Measurements from ENCODE around the gene TUBB3.
A peak's percentile ranks its signal among the peaks of the same experiment; 100 is the strongest.
"Not testable (repeated sequence)": the region's sequence is repeated elsewhere in the genome, so short reads cannot be mapped to it uniquely, and the experiment has no call there.

Gene TUBB3

GRCh38 chr16:89909777-89910716 lies 13.1 kb upstream of the TUBB3 start:
- Mint-ChIP-seq H3K27ac (no peak overlapping the region), H3K4me3 (no peak overlapping the region), H3K4me1 (no peaks in the 10 kb centered on the region), H3K27me3 (no peaks in the 10 kb centered on the region), H3K36me3 (no peaks in the 10 kb centered on the region), H3K9me3 (no peaks in the 10 kb centered on the region)

GRCh38 chr16:89910717-89911354 lies 12.3 kb upstream of the TUBB3 start:
- Mint-ChIP-seq H3K4me3 (no peak overlapping the region), H3K4me1 (no peaks in the 10 kb centered on the region), H3K36me3 (no peaks in the 10 kb centered on the region), H3K27me3 (no peaks in the 10 kb centered on the region), H3K9me3 (no peaks in the 10 kb centered on the region), H3K27ac (peak overlapping the region; percentile 74)

GRCh38 chr16:89911375-89911774 lies 11.8 kb upstream of the TUBB3 start:
- H3K9me3 Mint-ChIP-seq: no peaks in the 10 kb centered on the region
- no peaks in the 10 kb centered on the region for H3K36me3 Mint-ChIP-seq
- H3K27ac Mint-ChIP-seq: peak overlapping the region; percentile 74
- H3K4me1 Mint-ChIP-seq: peaks cover 3% of the 10 kb centered on the region
- H3K27me3 Mint-ChIP-seq: no peaks in the 10 kb centered on the region
- no peak overlapping the region for H3K4me3 Mint-ChIP-seq

- Mint-ChIP-seq H3K4me3 (no peak overlapping the region), H3K27ac (no peak overlapping the region), H3K27me3 (no peaks in the 10 kb centered on the region), H3K4me1 (peaks cover 3% of the 10 kb centered on the region), H3K9me3 (no peaks in the 10 kb centered on the region), H3K36me3 (no peaks in the 10 kb centered on the region)
Measured at GRCh38 chr16:89912143-89912542, 11.0 kb upstream of the TUBB3 start.

GRCh38 chr16:89912627-89913026 lies 10.5 kb upstream of the TUBB3 start:
- H3K9me3 Mint-ChIP-seq: no peaks in the 10 kb centered on the region
- no peaks in the 10 kb centered on the region for H3K36me3 Mint-ChIP-seq
- no peaks in the 10 kb centered on the region for H3K27me3 Mint-ChIP-seq
- H3K4me1 Mint-ChIP-seq: peaks cover 7% of the 10 kb centered on the region
- no peak overlapping the region for H3K27ac Mint-ChIP-seq
- H3K4me3 Mint-ChIP-seq: no peak overlapping the region

- Mint-ChIP-seq H3K4me3 (no peak overlapping the region), H3K4me1 (peaks cover 13% of the 10 kb centered on the region), H3K9me3 (no peaks in the 10 kb centered on the region), H3K36me3 (no peaks in the 10 kb centered on the region), H3K27me3 (peaks cover 1% of the 10 kb centered on the region), H3K27ac (no peak overlapping the region)
Measured at GRCh38 chr16:89913408-89914387, 9.4 kb upstream of the TUBB3 start.

- H3K27me3 Mint-ChIP-seq, H3K4me3 Mint-ChIP-seq, H3K36me3 Mint-ChIP-seq, H3K27ac Mint-ChIP-seq, H3K9me3 Mint-ChIP-seq: not testable (repeated sequence)
- peaks cover 20% of the 10 kb centered on the region for H3K4me1 Mint-ChIP-seq
Measured at GRCh38 chr16:89914642-89915285, 8.4 kb upstream of the TUBB3 start.

- Mint-ChIP-seq H3K27ac (no peak overlapping the region), H3K27me3 (peaks cover 5% of the 10 kb centered on the region), H3K4me1 (peaks cover 25% of the 10 kb centered on the region), H3K4me3 (peak overlapping the region; percentile 51), H3K36me3 (no peaks in the 10 kb centered on the region), H3K9me3 (no peaks in the 10 kb centered on the region)
Measured at GRCh38 chr16:89915303-89916232, 7.6 kb upstream of the TUBB3 start.

GRCh38 chr16:89917773-89918452 lies 5.2 kb upstream of the TUBB3 start:
- peaks cover 12% of the 10 kb centered on the region for H3K27me3 Mint-ChIP-seq
- no peaks in the 10 kb centered on the region for H3K36me3 Mint-ChIP-seq
- no peaks in the 10 kb centered on the region for H3K9me3 Mint-ChIP-seq
- peak overlapping the region; percentile 61 for H3K4me3 Mint-ChIP-seq
- no peak overlapping the region for H3K27ac Mint-ChIP-seq
- peaks cover 35% of the 10 kb centered on the region for H3K4me1 Mint-ChIP-seq

- Mint-ChIP-seq H3K9me3 (no peaks in the 10 kb centered on the region), H3K27me3 (peaks cover 12% of the 10 kb centered on the region), H3K4me1 (peaks cover 35% of the 10 kb centered on the region), H3K27ac (peak within 1 kb of the TSS; percentile 70), H3K36me3 (no peaks in the 10 kb centered on the region), H3K4me3 (peak within 1 kb of the TSS; percentile 61)
Measured at GRCh38 chr16:89918453-89919347, 4.4 kb upstream of the TUBB3 start, which contains the start of gene MC1R. TSS of gene MC1R (plus strand) at chr16:89918862. CDS start at chr16:89919259, 397 bp downstream.

GRCh38 chr16:89919535-89920406 lies 3.4 kb upstream of the TUBB3 start:
- H3K4me3 Mint-ChIP-seq: peak overlapping the region; percentile 34

GRCh38 chr16:89920723-89921122 lies 2.4 kb upstream of the TUBB3 start:
- Mint-ChIP-seq H3K9me3 (no peaks in the 10 kb centered on the region), H3K27ac (no peak overlapping the region)

More at GRCh38 chr16:89919535-89920406, 3.4 kb upstream of the TUBB3 start:
- Mint-ChIP-seq H3K27me3 (peaks cover 15% of the 10 kb centered on the region), H3K27ac (peak overlapping the region; percentile 80), H3K9me3 (no peaks in the 10 kb centered on the region), H3K36me3 (no peaks in the 10 kb centered on the region), H3K4me1 (peaks cover 35% of the 10 kb centered on the region)

More at GRCh38 chr16:89920723-89921122, 2.4 kb upstream of the TUBB3 start:
- Mint-ChIP-seq H3K4me3 (no peak overlapping the region), H3K27me3 (peaks cover 17% of the 10 kb centered on the region), H3K36me3 (no peaks in the 10 kb centered on the region), H3K4me1 (peaks cover 39% of the 10 kb centered on the region)

All from activated naive CD4-positive, alpha-beta T cell treated with anti-CD3 and anti-CD28 coated beads, Interleukin-2, amount 50 U/mL, for 24 hours (primary cell).